HUES64 (cell line): ENCODE measurements around the gene APBB1IP.
"Not testable (repeated sequence)": the region's sequence is repeated elsewhere in the genome, so short reads cannot be mapped to it uniquely, and the experiment has no call there.

ENCODE experiments used
- H3K27ac ChIP-seq: 2 replicates; pipeline ENCODE4 v1.7.0; 2013; ENCODE audit warnings: low read depth, low read length, inconsistent platforms
- H3K27me3 ChIP-seq: 2 replicates; pipeline ENCODE4 v1.6.1; 2013; ENCODE audit warnings: mild to moderate bottlenecking, low read length; ENCODE audit not compliant: insufficient read depth
- H3K36me3 ChIP-seq: 2 replicates; pipeline ENCODE4 v1.6.1; 2013; ENCODE audit warnings: mild to moderate bottlenecking, low read length; ENCODE audit not compliant: insufficient read depth
- H3K4me1 ChIP-seq: 2 replicates; pipeline ENCODE4 v1.6.1; 2013; ENCODE audit warnings: mild to moderate bottlenecking, low read length, moderate library complexity; ENCODE audit not compliant: insufficient read depth
- H3K4me3 ChIP-seq: 2 replicates; pipeline ENCODE4 v1.5.1; 2013; ENCODE audit warnings: mild to moderate bottlenecking, low read length, moderate library complexity
- H3K9ac ChIP-seq: 2 replicates; pipeline ENCODE4 v1.6.1; 2013; ENCODE audit warnings: mild to moderate bottlenecking, low read depth, low read length
- H3K9me3 ChIP-seq: 2 replicates; pipeline ENCODE4 v1.6.1; 2013; ENCODE audit warnings: low read depth, low read length; ENCODE audit not compliant: insufficient read depth
- WGBS: fragments of 150-250, 120-280 bp; methylation state at CpG from one replicate; pipeline ENCODE4 v1.1.7; 2013; ENCODE audit warnings: missing lambda C conversion rate; 5-methylcytosine and 5-hydroxymethylcytosine counted together

APBB1IP gene

DNA sequence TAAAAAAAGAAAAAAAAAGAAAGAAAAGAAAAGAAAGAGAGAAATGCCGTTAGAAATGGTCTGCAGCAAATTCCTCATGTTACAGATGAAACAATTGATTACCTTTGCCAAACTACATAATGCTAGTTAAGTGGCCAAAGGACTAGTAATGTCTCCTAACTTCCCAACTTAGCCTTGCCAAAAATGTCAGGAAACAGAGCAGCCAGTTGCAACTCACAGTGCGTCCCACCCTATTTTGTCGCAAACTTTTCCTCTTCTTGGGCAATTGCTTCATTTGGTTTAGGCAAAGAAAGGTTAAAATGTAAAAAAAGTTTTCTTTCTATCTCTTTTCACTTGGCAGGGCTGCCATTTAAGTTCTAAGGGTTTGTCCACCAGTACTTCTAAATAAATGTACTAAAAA is 53.1 kb downstream of the APBB1IP start:
- Histone ChIP-seq H3K4me3 (no peak overlapping the region), H3K4me1 (no peaks in the 10 kb centered on the region), H3K27ac (no peak overlapping the region), H3K9ac (no peak overlapping the region), H3K9me3 (no peaks in the 10 kb centered on the region), H3K27me3 (no peaks in the 10 kb centered on the region), H3K36me3 (no peaks in the 10 kb centered on the region)
- 96% methylated on average over 3 of the region's 3 CpGs for WGBS

DNA sequence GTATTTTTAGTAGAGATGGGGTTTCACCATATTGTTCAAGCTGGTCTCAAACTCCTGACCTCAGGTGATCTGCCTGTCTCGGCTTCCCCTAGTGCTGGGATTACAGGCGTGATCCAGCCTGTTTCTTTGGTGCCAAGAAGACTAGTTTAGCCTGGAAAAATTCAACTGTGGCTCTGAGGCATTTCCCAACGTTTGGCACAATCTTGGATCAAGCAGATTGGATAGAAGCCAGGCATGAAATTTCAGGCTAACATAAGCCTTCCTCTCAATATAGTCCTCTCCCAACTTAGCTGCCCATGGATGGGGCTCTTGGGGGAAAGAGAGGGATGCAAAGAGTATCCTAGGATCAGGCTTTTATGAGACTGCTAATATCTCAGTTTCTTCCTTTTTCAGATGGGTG is 53.8 kb downstream of the APBB1IP start:
- H3K9ac ChIP-seq = no peak overlapping the region
- no peaks in the 10 kb centered on the region for H3K9me3 ChIP-seq
- 94% methylated on average over 3 of the region's 3 CpGs for WGBS
- H3K27me3 ChIP-seq = no peaks in the 10 kb centered on the region
- H3K27ac ChIP-seq = no peak overlapping the region
- no peaks in the 10 kb centered on the region for H3K4me1 ChIP-seq
- H3K36me3 ChIP-seq = no peaks in the 10 kb centered on the region
- H3K4me3 ChIP-seq = no peak overlapping the region

DNA sequence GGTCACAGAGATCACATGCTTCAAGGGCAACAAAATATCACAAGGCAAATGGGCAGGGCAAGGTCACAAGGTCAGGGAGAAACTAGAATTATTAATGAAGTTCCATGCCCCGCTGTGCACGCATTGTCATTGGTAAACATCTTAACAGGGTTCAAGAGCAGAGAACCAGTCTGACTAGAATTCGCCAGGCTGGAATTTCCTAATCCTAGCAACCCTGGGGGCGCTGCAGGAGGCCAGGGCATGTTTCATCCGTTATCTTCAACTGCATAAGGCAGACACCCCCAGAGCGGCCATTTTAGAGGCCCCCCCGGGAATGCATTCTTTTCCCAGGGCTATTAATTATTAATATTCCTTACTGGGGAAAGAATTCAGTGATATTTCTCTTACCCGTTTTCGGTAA is 54.6 kb downstream of the APBB1IP start:
- not testable (repeated sequence) for H3K36me3 ChIP-seq, H3K27ac ChIP-seq, H3K27me3 ChIP-seq, H3K4me3 ChIP-seq, H3K9ac ChIP-seq, H3K4me1 ChIP-seq, H3K9me3 ChIP-seq
- 88% methylated on average over 6 of the region's 9 CpGs for WGBS

DNA sequence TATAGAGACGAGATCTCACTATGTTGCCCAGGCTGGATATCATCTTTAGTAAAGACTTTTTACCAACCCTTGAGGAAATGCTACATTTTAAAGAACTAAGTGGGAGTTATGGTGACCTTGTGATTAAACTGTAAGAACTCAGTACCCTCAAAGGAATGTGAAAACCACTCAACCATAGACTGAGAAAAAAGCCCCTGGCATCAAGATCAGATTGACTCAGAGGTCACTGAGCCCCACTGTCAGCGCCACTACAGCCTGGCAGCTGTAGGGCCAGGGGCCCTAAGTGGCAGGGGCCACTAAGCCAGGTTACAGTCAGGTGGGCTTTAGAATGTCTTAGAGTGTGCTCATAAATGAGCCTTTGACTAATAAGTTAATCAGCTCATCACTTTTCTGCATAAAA is 55.9 kb downstream of the APBB1IP start:
- 97% methylated on average over 2 of the region's 2 CpGs for WGBS
- no peaks in the 10 kb centered on the region for H3K27me3 ChIP-seq
- H3K4me1 ChIP-seq = no peaks in the 10 kb centered on the region
- no peak overlapping the region for H3K9ac ChIP-seq
- H3K9me3 ChIP-seq = no peaks in the 10 kb centered on the region
- H3K36me3 ChIP-seq = no peaks in the 10 kb centered on the region
- H3K4me3 ChIP-seq = no peak overlapping the region
- H3K27ac ChIP-seq = no peak overlapping the region

DNA sequence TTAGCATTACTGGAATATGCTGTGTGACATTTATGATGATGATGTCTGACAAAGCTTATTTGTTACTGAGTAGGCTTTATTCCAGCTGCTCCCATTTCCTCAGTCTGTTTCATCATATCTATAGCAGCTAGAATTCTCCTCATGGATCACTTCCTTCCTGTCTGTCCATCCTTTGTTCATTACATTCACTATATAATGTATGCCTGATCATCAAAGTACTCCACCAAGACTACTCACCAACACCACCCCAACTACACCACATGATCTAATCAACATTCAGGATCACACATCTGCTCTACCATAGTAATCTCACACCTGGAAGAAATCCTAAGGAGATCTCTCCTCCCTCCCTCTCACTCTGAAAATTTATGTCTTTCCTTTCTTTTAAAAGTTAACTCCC is 61.3 kb downstream of the APBB1IP start:
- Histone ChIP-seq H3K4me3 (no peak overlapping the region), H3K9ac (no peak overlapping the region), H3K9me3 (no peaks in the 10 kb centered on the region), H3K27me3 (no peaks in the 10 kb centered on the region), H3K36me3 (no peaks in the 10 kb centered on the region), H3K27ac (no peak overlapping the region), H3K4me1 (no peaks in the 10 kb centered on the region)

DNA sequence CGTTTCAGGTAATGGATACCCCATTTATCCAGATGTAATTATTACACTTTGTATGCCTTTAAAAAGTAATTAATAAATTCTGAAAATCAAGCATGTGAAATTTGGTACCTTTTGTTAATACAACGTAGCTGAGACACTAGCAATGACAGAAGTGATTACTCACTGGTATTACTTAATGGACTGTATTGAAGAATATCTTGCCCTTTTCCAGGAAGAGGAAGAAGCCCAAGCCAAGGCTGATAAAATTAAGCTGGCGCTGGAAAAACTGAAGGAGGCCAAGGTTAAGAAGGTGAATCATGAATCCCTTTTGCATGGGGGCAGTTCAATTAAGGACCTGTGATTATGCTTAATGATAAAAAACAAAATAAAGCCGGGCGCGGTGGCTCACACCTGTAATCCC is 64.8 kb downstream of the APBB1IP start:
- no peak overlapping the region for H3K4me3 ChIP-seq
- H3K9me3 ChIP-seq = no peaks in the 10 kb centered on the region
- H3K27ac ChIP-seq = no peak overlapping the region
- H3K4me1 ChIP-seq = no peaks in the 10 kb centered on the region
- no peaks in the 10 kb centered on the region for H3K27me3 ChIP-seq
- 95% methylated on average over 5 of the region's 6 CpGs for WGBS
- no peaks in the 10 kb centered on the region for H3K36me3 ChIP-seq
- H3K9ac ChIP-seq = no peak overlapping the region

DNA sequence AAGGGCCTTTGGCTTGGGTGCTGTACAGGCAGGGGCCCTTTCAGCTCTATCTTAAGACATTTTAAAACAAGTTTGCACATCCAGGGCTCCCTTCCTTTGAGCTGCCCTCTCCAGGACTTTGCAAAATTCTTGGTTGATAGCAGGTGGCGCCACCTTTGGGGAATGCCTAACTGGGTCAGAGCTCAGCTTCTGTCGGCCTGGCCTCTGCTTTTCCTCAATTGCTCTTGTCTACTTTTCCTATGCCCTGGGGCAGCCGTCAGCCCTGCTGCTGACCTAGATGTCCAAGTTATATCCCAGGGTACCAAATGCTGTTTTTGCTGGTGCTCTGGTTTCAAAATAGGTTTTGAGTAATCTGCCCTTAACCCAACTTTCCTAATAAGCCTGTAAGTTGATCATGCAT is 65.8 kb downstream of the APBB1IP start:
- H3K27ac ChIP-seq = no peak overlapping the region
- no peak overlapping the region for H3K4me3 ChIP-seq
- no peak overlapping the region for H3K9ac ChIP-seq
- H3K27me3 ChIP-seq = no peaks in the 10 kb centered on the region
- H3K9me3 ChIP-seq = no peaks in the 10 kb centered on the region
- WGBS = 54% methylated on average over 3 of the region's 3 CpGs
- no peaks in the 10 kb centered on the region for H3K4me1 ChIP-seq
- H3K36me3 ChIP-seq = no peaks in the 10 kb centered on the region

DNA sequence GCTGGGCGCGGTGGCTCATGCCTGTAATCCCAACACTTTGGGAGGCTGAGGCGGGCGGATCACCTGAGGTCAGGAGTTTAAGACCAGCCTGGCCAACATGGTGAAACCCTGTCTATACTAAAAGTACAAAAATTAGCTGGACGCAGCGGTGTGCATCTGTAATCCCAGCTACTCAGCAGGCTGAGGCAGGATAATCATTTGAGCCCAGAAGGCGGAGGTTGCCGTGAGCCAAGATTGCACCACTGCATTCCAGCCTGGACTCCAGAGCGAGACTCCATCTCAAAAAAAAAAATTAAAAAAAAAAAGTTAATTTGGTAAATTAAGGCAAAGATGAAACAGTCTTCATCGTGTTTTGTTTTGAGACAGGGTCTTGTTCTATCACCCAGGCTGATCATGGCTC is 66.3 kb downstream of the APBB1IP start:
- not testable (repeated sequence) for H3K9me3 ChIP-seq, H3K9ac ChIP-seq, H3K4me3 ChIP-seq, H3K36me3 ChIP-seq, H3K27ac ChIP-seq, H3K27me3 ChIP-seq, H3K4me1 ChIP-seq
- 98% methylated on average over 9 of the region's 10 CpGs for WGBS

DNA sequence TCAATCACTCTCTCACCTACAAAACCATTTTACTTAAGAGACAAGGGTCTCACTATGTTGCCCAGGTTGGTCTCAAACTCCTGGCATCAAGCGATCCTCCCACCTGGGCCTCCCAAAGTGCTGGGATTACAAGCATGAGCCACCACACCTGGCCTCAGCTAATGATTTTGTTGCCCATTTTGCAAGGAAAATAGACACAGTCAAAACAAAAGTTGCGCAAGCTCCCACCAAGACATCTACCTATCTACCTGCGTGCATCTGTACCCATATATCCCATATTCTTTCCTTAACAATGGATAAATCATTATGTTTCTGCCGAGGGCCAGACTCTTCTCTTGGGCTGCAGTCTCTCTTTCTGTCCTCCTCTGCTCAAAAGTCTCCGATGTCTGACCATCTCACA is 67.3 kb downstream of the APBB1IP start:
- WGBS = 93% methylated on average over 5 of the region's 5 CpGs

DNA sequence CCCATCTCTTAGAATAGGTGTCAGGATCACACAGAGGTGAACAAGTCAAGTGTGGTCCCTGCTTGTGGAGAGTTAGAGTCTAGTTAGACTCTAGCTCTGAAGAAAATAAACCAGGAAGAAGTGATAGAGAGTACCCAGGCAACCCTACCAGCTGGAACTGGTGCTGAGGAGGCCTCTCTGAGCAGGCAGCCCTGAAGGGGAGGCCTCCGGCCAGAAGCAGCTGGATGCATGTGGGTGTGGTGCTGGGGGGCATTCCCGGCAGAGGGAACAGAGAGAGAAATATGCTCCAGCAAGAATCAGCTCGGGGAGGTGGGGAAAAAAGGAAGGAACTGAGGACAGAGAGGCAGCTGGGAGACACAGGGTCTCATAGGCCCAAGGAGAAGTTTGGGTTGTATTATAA is 68.6 kb downstream of the APBB1IP start:
- H3K9me3 ChIP-seq = no peaks in the 10 kb centered on the region
- H3K4me3 ChIP-seq = no peak overlapping the region
- H3K36me3 ChIP-seq = no peaks in the 10 kb centered on the region
- H3K9ac ChIP-seq = no peak overlapping the region
- WGBS = 90% methylated on average over 3 of the region's 3 CpGs
- H3K27ac ChIP-seq = no peak overlapping the region
- no peaks in the 10 kb centered on the region for H3K27me3 ChIP-seq
- no peaks in the 10 kb centered on the region for H3K4me1 ChIP-seq

More for the DNA sequence above, 67.3 kb downstream of the APBB1IP start:
- H3K36me3 ChIP-seq = no peaks in the 10 kb centered on the region
- no peak overlapping the region for H3K27ac ChIP-seq
- no peak overlapping the region for H3K4me3 ChIP-seq
- H3K9ac ChIP-seq = no peak overlapping the region
- no peaks in the 10 kb centered on the region for H3K27me3 ChIP-seq
- no peaks in the 10 kb centered on the region for H3K4me1 ChIP-seq
- H3K9me3 ChIP-seq = no peaks in the 10 kb centered on the region

DNA sequence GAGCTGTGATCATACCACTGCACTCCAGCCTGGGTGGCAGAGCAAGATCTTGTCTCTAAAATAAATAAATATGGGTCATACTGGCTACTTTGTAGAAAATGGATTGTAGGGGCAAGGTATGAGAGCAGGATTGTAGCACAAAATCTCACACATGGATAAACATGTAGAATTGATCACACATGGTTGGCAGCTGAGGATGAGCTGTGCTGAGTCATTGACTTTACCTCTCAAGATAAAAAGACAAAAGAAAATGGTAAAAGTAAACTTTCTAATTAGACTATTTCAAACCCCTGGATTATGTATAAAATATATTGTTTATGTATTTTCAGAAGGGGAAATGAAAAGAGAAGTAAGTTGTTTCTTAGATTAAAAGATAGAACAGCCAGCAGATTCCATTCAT is 69.3 kb downstream of the APBB1IP start:
- H3K9me3 ChIP-seq = no peaks in the 10 kb centered on the region
- H3K27ac ChIP-seq = no peak overlapping the region
- H3K4me3 ChIP-seq = no peak overlapping the region
- no peaks in the 10 kb centered on the region for H3K36me3 ChIP-seq
- no peaks in the 10 kb centered on the region for H3K27me3 ChIP-seq
- no peaks in the 10 kb centered on the region for H3K4me1 ChIP-seq
- no peak overlapping the region for H3K9ac ChIP-seq

DNA sequence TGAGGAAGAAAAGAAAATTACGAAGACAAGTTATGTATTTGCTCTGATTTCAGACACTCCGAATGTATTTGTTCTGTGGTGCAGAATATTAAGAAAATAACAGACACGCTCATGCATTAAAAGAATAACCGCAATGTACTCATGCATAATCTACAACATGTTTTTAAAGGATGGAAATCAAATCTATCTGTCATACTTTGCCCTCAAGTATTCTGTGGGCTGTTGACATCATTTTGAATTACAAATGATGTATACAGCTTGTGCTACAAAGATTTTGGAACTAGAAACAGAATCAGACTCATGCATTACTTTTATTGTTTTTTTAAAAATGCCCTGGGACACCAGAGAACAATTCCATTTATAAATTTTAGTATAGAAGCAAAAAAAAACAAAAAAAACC is 69.9 kb downstream of the APBB1IP start:
- no peak overlapping the region for H3K4me3 ChIP-seq
- no peaks in the 10 kb centered on the region for H3K36me3 ChIP-seq
- no peak overlapping the region for H3K27ac ChIP-seq
- no peaks in the 10 kb centered on the region for H3K27me3 ChIP-seq
- H3K9ac ChIP-seq = no peak overlapping the region
- WGBS = 96% methylated on average over 4 of the region's 4 CpGs
- no peaks in the 10 kb centered on the region for H3K4me1 ChIP-seq
- H3K9me3 ChIP-seq = peaks cover 1% of the 10 kb centered on the region; the same call in 1 of the 2 replicates
